DMS79 treated with DMSO at 0.1 percent for 48 hours (cell line): ENCODE data around the gene ADISSP.

Source experiments
- DNase-seq: peaks from one replicate; lab custom pipeline; 2025; lab: John Stamatoyannopoulos, UW

The ADISSP gene

DNA sequence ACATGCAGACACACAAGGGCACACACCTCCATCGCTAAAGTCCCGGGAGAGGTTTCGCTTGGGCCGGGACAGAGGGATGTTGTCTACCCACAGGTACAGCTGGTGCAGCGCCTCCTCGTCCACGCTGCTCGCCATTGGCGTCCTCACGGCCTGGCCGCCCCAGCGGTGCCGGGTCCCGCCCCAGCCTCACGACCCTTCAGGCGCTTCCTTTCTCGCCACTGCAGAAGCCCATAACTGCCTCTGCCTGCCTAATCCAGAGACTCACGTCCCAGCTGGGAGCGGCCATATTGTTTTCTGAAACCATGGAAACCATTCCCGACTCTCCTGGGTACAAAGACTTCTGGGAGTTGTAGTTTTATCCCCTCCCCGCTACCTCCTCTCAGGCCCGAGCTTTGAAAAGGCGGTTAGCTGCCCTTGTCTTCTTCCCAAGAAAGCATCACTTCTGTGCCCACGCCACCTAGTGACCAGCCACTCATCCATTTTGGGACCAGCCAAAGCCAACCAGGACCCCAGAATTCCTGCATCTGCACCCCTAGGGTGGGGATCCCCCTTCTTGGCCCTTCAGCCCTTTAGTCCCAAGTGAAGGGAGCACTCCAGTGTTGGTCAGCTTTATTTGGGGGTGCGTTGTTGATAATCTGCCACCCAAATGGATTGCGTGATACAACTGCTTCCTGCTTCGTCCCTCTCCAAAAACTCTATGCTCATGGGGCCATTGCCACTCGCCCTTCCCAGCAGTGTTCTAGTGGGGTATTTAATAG is 13.8 kb upstream of the ADISSP start, which contains the start of gene SPEF1:
Gene SPEF1 (minus strand): TSS at position 296 of the 758 bp plus-strand sequence. CDS start 161 bp downstream, at position 135.
- peak; percentile 66 for DNase-seq

DNA sequence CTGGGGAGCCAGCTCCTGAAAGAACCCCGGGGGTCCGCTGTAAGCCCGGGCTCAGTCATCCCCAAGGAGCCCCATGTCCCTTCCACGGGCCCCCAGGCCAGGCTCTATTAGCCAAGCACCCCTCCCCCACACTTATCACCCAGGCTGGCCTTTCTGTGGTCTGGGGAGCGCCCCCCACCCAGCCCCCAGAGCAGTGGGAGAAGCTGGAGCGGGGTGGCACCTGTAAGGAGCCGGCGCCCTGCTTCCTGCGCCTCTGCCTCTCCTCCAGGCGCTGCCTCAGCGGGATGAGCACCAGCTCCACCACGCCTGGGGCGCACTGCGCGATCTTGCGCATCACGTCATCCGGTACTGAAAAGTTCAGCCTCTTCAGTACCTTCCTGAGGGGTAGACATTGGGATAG is 11.4 kb upstream of the ADISSP start:
- DNase-seq: no peak

DNA sequence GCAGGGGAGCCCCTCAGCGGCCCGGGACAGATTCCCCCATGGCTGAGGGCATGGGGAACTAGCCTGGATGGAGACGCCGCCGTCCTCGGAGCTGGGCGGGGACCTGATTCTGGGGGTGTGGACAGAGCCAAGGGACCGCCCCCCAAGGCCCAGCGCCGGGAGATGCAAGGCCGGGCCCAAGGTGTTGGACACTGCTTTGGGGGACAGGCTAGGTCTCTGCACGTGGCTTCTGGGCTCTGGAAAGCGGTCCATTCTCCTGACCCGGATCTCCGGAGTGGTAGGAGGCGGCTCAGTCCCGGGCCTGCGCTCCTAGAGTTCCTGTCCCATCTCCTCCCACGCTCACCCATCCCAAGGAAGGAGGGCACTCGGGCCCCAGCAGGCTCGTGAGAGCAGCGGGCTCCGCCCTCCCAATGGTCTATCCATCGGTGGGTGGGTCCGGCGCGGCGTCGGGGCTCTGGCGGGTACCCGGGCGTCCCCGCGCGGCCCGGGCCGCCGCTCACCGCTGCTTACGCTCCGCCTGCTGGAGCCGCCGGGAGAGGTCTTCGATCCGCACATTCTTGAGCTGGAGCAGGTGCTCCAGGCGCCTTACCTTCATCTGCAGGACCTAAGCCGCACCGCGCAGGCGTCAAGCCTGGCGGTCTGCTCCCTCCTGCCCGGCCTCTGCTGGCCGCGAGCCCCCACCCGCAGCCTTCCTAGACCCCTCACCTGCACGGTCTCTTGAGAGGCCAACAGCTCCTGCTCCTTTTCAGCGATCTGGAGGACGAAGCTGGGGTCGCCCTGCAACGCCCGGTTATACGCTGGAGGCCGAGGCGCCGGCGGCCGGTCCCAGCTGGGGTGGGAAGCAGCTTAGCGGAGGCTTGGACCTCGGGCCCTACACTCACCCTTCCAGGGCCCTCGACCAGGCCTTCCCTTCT is 10.4 kb upstream of the ADISSP start:
- DNase-seq: peak; percentile 28

DNA sequence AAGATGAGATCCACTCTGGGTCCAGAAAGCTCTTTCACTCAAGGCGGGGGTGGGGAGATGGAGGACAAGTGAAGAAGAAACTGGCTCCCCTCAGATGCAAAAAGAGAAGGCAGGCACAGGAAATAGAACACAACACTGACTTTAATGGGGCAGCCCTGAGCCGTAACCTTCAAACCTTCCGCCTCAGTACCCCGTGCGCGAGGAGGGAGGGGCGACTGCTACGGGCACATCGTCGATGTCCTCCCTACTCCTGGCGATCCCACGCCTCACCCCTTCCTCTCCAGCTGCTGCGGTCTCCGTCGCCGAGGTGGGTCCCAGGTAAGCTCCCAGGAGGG is 9.8 kb upstream of the ADISSP start:
- DNase-seq: no peak

DNA sequence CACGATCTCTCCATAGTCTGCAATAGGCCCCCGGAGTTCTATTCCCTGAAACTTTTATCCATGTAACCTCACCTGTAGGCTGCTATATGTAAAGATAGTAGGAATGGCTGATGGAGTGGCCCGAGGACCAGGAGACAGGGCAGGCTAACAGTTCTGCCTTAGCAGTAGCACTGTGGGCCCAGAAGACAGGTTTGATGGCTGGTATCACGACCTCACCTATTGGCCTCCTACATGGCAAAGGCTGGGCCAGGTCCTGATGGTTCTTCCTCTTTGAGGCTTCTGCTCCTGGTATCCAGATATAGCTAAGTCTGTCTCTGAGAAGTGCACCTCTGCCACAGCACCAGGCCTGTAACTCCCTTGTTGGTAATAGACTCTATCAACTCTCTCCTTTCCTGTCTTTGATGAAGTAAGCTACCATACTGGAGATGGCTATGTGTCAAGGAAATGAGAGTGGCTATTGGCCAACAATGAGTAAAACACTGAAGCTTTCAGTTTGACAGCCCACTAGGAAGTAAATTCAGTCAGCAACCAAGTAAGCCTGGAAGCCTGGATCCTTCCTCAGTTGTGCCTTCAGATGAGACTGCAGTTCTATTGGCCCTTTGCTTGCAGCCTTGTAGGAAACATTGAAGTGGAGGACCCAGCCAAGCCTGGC is 8.0 kb upstream of the ADISSP start:
- DNase-seq: no peak

DNA sequence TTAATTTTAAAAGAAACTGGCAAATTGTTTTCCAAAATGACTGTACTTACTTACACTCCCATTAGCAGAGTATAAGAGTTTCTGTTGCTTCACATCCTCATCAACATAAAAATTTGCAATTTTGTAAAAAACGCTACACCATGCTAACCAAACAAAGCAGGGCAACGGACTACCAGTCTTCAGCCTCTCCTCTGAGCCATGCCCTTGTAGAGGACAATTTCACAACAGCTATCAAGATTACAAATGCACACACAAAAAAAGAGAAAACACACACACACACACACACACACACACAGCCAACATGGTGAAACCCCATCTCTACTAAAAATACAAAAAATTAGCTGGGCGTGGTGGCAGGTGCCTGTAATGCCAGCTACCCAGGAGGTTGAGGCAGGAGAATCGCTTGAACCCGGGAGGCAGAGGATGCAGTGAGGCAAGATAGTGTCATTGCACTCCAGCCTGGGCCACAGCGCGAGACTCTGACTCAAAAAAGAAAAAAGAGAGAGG is 4.1 kb upstream of the ADISSP start:
- no peak for DNase-seq

DNA sequence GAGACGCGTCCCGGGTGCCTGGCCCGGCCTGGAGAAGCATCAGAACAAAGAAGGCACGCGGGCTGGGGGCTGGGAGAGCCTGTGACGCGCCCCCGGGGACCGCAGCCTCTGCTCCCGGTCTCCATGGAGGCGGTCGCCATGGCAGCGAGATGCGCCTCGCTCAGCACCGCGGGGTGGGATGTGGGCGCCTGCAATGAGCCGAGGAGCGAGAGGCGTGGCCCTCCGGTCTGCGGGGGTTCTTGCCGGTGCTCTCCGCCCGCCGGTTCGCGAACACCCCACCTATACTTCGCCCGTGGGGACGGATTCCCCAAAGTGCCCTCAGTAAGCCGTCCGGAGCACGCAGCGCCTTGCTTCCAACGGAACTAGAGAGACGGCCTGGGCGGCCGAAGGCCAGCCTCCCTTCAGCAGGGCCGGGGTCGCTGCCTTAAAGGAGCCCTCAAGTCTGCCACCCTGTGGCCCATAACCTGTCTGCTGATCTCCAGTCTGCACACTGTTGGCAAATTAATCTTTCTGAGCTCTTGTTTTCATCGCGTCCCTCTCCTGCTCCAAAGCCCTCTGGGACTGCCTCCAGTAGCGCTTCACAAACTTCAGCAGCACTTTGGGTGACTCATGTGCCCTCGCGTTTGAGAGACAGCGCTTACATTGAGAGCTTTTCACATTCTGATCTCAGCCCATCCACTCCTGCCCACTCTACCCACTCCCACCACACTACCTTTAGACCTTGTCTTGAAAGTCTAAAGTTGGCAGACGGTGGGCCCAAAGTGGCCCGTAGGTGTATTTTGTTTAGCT is 983 bp upstream of the ADISSP start:
- DNase-seq: peak; percentile 54

DNA sequence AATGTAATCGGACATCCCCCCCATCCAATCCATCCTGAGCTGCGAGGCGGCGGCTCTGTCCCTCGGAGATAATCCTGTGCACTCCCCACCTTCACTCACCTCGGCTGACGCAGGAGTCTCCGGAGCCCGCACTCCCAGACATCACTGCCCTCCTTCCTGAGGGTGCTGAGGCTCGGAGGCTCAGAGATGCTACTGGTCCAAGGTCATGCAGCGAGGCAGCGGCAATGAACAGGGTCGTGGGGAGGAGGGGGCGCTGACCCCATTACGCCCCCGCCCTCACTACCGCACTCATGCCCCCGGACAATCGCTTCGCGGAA is 485 bp downstream of the ADISSP start:
- DNase-seq: no peak

DNA sequence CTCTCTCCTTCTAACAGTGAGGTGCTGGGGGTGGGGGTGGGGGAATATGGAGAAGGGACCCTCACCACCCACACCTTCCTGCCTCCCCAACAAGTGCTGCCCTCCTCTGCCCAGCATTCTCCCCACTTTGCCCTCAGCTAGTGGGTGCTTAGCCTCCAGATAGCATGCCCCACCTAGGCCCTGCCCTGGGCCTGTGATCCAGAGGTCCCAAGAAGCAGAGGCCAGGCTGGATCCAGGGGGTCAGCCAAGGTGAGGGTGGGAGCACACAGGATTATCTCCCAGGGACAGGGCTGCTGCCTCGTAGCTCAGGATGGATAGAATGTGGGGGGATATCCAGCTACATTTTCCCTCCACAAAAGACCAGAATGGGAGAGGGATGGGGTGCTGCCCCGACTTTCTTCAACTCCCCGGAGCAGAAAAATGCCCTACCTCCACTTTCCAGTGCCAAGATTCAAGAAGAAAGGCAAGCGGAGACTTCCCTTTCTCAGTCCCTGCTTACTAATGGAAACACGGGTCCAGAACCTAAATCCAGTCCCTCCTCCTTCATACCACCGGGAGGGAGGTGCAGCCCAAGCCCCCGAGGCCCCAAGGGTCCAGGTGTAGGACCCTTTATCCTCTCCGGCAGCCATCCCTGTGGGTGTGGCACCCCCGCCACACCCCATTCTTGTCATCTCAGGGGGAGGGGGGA is 987 bp downstream of the ADISSP start:
- no peak for DNase-seq

DNA sequence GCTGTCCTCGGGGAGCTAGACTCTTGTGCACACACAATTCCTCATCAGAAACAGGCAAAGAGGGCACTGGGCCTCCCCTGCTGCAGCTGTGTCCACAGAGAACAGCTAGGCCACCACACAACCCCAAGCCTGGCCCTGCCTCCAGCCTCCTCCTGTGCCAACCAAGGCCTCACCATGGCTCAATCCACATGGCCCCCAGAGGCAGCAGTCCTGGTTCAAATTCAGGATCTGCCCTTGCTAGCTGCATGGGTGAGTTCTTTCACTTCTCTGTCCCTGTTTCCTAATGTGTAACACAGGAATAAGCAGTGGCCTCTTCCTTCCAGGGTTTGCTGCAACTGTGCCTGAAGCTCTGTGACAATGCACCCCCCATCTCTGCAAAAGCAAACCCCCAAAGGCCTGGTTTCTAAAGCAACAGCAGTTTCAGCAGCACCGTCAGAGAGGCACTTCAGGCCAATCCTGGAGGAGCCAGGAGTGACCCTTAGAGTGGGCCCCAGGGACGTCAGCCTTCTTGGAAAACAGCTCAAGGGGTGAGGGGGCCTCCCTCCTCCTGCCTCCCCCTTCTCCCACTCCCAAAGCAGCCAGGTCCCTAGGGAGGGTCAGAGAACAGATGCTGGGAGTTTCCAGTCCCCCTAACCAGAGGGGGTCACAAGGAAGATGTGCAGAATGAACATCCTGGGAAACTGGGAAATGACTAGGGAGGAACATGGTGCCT is 2.2 kb downstream of the ADISSP start:
- DNase-seq: no peak

DNA sequence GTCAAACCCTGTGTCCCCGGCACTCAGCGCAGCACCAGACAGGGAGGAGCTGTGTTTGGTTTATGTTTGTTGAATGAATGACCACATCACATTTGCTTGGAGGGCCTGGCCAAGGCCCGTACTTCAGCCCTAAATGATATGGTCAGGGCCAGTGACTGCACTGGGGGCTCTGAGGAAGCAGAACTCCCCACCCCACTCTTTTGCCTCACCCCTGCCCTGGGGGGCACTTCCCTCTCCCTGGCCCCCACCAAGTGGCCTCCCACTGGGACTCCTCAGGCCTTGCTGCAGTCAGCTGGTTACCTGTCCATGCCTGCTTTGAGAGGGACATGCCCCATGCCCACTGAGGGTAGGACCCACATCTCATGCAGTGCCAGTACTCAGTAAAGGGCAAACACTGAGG is 2.9 kb downstream of the ADISSP start:
- DNase-seq: no peak

DNA sequence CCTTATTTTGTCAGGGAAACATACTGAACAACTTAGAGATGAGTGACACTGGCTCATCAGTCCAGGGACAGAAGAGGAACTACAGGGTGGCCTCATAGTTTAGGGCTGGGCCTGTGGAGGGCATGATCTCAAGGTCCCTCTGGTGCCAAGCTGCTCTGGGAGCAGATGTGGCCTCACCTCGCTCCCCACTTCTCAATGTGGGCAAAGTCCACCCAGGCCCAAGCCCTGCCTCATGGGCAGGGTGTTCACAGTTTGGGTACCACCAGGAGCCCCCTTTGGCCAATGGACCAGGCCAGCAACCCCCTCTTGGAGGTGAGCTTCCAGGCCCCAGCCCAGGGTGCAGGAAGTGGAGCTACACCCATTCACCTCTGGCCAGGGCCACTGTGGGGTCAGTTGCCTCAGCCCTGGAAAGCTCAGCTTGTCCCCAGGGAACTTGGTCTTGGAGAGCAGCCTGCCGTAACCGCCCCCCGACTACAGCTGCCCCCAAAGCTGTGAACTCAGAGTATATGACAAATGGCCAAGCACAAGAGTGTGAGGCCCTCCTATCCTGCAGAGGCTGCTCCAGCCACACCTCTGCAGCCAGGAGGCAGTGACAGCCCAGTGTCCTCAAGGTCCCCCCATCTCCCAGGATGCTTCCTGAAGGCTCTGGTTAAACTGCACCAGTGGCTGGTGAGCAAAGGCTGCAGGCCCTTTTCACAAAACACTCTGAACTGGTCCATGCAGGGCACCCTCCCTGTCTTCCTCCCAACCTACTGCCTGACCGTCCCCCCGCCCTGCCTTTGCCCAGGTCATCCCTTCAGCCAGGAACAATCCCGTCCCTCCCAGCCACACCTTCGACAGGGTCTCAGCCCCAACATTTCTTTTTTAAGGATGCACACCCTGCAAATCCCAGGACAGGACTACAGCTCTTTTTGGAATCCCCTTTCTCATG is 3.6 kb downstream of the ADISSP start:
- DNase-seq: no peak

DNA sequence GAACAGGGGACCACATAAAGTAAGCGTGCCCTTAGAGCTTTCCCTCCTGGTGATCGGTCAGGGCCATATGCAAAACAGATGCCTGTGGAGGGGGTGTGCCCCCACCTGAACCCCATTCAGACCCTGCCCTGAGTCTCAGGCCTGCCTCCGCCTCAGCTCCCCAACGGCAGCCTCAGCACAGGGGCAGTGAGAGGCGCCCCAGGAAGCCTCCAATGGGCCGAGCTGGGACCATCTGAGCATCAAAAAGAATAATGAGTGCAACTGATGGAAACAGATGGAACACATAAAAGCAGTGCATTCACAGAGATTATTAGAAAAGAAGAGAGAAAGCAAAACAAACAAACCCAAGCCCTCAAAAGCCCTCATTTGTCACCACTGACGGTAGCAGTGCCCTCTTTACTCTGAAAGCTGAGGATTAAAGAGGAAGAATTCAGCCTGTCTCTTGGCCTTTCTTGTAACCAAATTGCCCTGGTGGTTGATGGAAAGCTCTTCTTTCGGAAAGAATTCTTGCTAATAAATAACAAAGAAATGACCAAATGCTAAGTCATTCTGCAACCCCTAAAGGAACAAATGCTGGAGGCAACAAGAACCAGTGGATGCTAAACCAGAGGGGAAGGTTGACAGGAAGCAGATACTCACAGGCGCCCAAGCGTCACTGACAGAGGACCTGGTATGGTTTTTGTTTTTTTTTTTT is 6.8 kb downstream of the ADISSP start:
- DNase-seq: no peak

DNA sequence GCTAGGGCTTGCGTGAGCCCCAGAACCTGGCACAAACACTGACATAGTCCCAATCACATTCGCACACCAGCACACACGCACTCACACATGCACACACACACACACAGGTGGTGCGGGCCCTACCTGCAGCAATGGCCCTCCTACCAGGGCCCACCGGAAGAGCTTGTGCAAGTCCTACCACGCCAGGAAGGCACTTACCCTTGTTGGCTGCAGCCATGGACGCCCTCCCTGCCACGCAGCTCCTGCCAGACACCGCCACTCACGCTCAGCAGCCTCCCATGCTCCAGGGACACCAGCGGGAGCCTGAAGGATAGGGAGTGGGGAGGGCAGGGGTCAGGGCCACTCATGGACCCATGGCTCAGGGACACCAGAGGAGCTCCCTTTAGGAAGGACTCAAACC is 7.7 kb downstream of the ADISSP start:
- no peak for DNase-seq

DNA sequence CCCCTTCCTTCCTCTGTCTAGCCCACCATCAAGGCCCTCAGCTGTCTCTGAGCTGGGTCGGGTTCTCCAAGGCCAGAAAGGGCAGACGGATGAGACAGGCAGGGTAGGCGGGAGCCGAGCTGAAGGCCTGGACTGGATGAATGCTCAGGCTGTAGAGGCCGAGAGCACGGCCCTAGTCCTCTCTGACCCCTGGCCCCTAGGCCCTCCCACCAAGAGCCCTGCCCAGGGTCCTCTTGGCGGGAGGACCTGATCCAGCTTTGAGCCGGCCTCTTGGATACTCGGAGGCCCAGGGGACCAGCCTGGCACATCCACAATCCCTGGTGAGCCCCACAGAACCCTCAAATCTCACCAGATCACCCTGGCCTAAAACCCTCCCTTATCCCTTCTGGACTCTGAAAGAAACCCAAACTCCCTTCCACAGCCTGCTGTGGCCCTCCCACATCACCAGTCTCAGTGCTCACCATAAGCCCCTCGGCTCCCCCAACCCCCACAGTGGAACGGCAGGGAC is 8.2 kb downstream of the ADISSP start:
- DNase-seq: no peak

DNA sequence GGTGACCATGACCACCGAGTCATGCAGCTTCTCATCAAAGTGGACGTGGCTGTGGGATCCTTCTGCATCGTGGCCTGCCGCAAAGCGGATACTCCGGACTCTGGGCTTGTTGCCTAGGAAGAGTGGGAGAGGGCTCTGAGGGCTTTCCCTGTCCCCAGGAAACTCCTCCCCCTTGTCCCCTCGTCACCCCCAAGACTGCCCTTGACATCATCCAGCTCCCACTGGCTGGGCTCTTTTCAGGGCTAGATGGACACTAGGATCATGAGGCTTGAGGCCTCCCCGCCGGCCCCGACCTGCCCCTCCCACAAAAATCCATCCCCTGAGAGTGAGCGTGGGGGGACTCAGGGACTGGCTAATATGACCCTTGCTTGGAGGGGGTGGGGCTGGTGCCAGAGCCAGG is 9.0 kb downstream of the ADISSP start:
- no peak for DNase-seq

DNA sequence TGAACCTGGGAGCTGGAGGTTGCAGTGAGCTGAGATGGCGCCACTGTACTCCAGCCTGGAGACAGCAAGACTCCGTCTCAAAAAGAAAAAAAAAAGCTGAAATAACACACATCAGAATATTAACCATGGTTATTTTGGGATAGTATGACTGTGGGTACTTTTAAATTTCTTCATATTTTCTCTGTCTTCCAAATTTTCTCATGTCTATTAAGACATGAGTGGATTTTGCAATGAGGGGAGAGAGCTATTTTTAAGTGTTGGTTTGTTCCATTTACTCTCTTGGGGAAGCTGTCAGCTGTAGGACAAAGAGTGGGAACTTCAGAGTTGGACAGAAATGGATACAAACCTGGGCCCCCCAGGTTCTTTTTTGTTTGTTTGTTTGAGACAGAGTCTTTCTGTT is 10.3 kb downstream of the ADISSP start:
- DNase-seq: no peak

DNA sequence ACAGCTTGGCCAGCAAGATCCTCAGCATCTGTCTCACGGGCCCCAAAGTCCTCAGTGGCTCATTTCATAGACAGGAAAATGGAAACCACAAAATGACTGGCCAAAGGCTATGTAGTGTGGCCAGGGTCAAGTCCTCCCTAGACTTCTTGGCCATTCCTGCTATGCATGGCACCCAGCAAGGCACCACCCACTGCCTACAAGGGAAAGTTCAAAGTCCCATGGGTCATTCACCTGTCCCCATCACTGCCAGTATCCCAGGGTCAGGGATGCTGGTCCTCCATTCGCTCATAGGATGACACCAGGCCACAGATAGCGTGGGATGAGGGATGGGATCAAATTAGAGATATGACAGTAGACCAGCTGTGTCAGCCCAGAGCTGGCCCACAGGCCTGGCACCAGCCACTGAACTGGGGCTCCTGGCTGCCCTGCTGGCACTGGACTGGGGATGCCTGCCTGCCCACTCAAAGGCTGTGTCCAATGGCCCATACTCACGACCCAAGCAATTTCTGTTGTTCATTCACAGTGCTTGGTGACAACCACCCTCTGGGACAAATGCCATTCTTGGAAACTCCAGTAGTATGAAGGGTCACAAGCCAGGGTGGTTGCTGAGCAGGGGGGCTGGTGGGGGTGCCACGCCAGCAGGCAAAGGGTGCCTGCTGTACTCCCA is 11.6 kb downstream of the ADISSP start:
- no peak for DNase-seq
